Progenitor cell of endocrine pancreas (in vitro differentiated cells): ENCODE results near the gene UFD1. TPM values are rescaled to one million over a fixed set of nuclear protein-coding genes. Genes with fewer than 3 reads are reported as not detected.

Experiments used
- DNase-seq: peaks from one replicate; pipeline ENCODE4 v3.0.0; 2021; ENCODE audit warnings: low spot score; ENCODE audit not compliant: unreplicated experiment
- H3K27ac Mint-ChIP-seq: 2 replicates; pipeline ENCODE4 v1.8.0; 2021; ENCODE audit warnings: mild to moderate bottlenecking, moderate library complexity, mixed read lengths
- H3K27me3 Mint-ChIP-seq: 2 replicates; pipeline ENCODE4 v1.8.0; 2021; ENCODE audit warnings: mixed read lengths
- H3K36me3 Mint-ChIP-seq: 2 replicates; pipeline ENCODE4 v1.8.0; 2022; ENCODE audit warnings: mixed read lengths; ENCODE audit not compliant: insufficient read depth
- H3K4me1 Mint-ChIP-seq: 2 replicates; pipeline ENCODE4 v1.8.0; 2021; ENCODE audit warnings: low read depth, mixed read lengths
- H3K4me3 Mint-ChIP-seq: 2 replicates; pipeline ENCODE4 v1.8.0; 2021; ENCODE audit warnings: low read depth, mild to moderate bottlenecking, moderate library complexity, mixed read lengths
- H3K9me3 Mint-ChIP-seq: 2 replicates; pipeline ENCODE4 v1.8.0; 2021; ENCODE audit warnings: low read depth, mixed read lengths
- CTCF ChIP-seq: fragments of 200-600 bp; sonication (generic); IDR thresholded peaks from one replicate; pipeline ENCODE4 v1.5.0; 2021; ENCODE audit warnings: antibody characterized with exemption, mild to moderate bottlenecking; ENCODE audit not compliant: unreplicated experiment
- total RNA-seq: library from RNA; stranded (reverse); gene quantifications from 2 replicates; pipeline ENCODE4 v1.2.1, GENCODE V29; 2021

UFD1 gene
- total RNA-seq, 1 donor from 2014 or later: 55.3 TPM

- no peak for DNase-seq
Observed at GRCh38 chr22:19429950-19430889, 48.8 kb downstream of the UFD1 start.

GRCh38 chr22:19424186-19424500 lies 54.9 kb downstream of the UFD1 start:
- Mint-ChIP-seq H3K4me1 (peaks cover 3% of the 10 kb centered on the region), H3K27me3 (no peaks in the 10 kb centered on the region), H3K36me3 (peaks cover 4% of the 10 kb centered on the region), H3K27ac (no peak overlapping the region), H3K9me3 (no peaks in the 10 kb centered on the region), H3K4me3 (no peak overlapping the region)
- no peak for DNase-seq
- TF ChIP-seq CTCF: no peak

More at GRCh38 chr22:19429950-19430889, 48.8 kb downstream of the UFD1 start:
- peak overlapping the region; percentile 85 for H3K4me3 Mint-ChIP-seq
- no peaks in the 10 kb centered on the region for H3K9me3 Mint-ChIP-seq
- peaks cover 5% of the 10 kb centered on the region for H3K36me3 Mint-ChIP-seq
- no peaks in the 10 kb centered on the region for H3K27me3 Mint-ChIP-seq
- peaks cover 23% of the 10 kb centered on the region for H3K4me1 Mint-ChIP-seq
- peak overlapping the region; percentile 65 for H3K27ac Mint-ChIP-seq
- TF ChIP-seq CTCF: no peak

GRCh38 chr22:19422440-19423301 lies 56.3 kb downstream of the UFD1 start:
- Mint-ChIP-seq H3K9me3 (peaks cover 3% of the 10 kb centered on the region), H3K27me3 (no peaks in the 10 kb centered on the region), H3K4me3 (no peak overlapping the region), H3K27ac (no peak overlapping the region), H3K36me3 (peaks cover 5% of the 10 kb centered on the region), H3K4me1 (peaks cover 2% of the 10 kb centered on the region)
- TF ChIP-seq CTCF: no peak
- no peak for DNase-seq

- DNase-seq: no peak
- no peak for TF ChIP-seq CTCF
- H3K4me3 Mint-ChIP-seq: no peak overlapping the region
- peaks cover 8% of the 10 kb centered on the region for H3K36me3 Mint-ChIP-seq
- H3K27ac Mint-ChIP-seq: no peak overlapping the region
- H3K9me3 Mint-ChIP-seq: peaks cover 3% of the 10 kb centered on the region
- H3K27me3 Mint-ChIP-seq: no peaks in the 10 kb centered on the region
- peaks cover 2% of the 10 kb centered on the region for H3K4me1 Mint-ChIP-seq
Observed at GRCh38 chr22:19420321-19420720, 58.7 kb downstream of the UFD1 start.

- DNase-seq: no peak
- Mint-ChIP-seq H3K27ac (no peak overlapping the region), H3K4me3 (no peak overlapping the region), H3K36me3 (peaks cover 8% of the 10 kb centered on the region), H3K9me3 (peaks cover 3% of the 10 kb centered on the region), H3K4me1 (peaks cover 2% of the 10 kb centered on the region), H3K27me3 (no peaks in the 10 kb centered on the region)
- TF ChIP-seq CTCF: no peak
Observed at GRCh38 chr22:19419464-19420178, 59.4 kb downstream of the UFD1 start.
